ENCODE results near the gene VPS35L.

DNA sequence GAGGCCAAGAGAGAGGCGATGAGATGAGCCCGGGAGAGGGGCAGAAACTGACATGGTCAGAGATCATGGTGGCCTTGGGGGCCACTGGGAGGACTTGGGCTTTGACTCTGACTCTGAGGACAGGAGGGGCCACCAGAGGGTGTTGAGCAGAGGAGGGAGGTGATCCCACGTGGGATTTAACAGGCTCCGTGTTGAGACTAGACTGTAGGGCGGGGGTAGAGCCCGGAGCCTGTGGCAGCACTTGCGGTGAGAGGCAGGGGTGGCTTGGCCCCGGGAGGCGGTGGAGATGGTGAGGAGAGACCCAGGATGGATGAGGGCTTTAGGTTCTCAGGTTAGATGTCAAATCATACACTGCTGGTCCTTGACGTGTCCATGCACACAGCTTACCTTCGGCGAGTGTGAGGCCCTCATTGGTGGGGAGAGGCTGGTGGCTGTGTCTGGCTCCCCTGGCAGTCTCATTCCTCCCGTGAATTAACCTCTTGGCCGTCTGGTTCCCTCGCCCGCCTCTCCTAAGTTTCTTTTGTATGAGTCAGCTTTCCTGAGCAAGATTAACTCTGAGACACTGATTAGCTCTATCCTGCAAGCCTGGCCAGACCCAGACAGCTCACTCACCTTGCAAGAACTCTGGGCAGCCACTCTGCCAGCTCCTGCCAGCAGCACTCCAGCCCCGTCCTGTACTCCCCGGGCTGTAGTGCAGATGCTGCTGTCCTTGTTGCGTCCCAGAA is 39.7 kb downstream of the VPS35L start:
- TF ChIP-seq GATA3 (IDR thresholded peaks at IDR 0.05; ENCODE audit: low read depth, low read length): no peak
- no peak for TF ChIP-seq GATA2 (IDR thresholded peaks at IDR 0.05; ENCODE audit: low read depth, low read length)

All from SH-SY5Y (cell line).